ENCODE measurements around the gene RAB40C.

The RAB40C gene

GRCh38 chr16:555528-556473, 34.1 kb upstream of the RAB40C start:
- no peak overlapping the region for H3K4me3 Mint-ChIP-seq
- H3K36me3 Mint-ChIP-seq (ENCODE audit: low read depth): no peaks in the 10 kb centered on the region
- no peaks in the 10 kb centered on the region for H3K4me1 Mint-ChIP-seq (ENCODE audit: low read depth)

DNA sequence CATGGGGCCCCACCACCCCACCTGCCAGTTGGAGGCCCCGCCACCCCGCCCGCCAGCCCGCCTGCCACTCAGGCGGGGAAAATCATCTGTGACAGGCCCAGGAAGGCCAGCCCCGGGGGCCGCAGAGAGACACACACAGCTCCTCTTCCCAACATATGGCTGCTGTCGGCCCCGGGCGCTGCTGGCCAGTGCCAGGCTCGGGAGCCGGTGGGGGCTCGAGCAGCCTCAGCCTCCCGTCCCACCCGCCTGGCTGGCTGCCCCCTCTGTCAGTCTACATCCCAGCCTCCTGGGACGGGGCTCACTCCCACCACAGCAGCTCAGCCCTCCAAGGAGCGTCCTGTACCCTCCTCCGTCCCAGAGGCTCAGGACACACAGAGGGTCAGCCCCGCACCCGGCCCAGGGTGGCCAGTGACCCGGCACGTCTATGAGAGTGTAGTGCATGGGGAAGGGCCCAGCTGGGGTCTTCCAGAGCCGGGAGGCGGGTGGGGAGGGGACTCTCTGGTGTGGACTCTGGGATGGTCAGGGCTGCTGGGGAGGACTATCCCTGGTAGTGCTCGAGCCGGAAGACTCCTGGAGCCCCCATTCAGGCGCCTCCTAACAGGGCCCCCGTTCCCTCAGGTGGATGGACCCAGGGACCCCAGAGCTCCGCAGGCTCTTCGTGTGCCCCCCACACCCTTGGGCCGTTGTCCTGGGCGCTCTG, 33.2 kb upstream of the RAB40C start:
- Mint-ChIP-seq H3K9me3 (no peaks in the 10 kb centered on the region), H3K4me3 (no peak overlapping the region), H3K4me1 (ENCODE audit: low read depth) (no peaks in the 10 kb centered on the region), H3K27me3 (no peaks in the 10 kb centered on the region), H3K36me3 (ENCODE audit: low read depth) (no peaks in the 10 kb centered on the region), H3K27ac (no peak overlapping the region)

More at GRCh38 chr16:555528-556473, 34.1 kb upstream of the RAB40C start:
- no peaks in the 10 kb centered on the region for H3K27me3 Mint-ChIP-seq
- H3K27ac Mint-ChIP-seq: no peak overlapping the region
- H3K9me3 Mint-ChIP-seq: no peaks in the 10 kb centered on the region

GRCh38 chr16:557463-558297, 32.2 kb upstream of the RAB40C start:
- Mint-ChIP-seq H3K4me3 (no peak overlapping the region), H3K36me3 (ENCODE audit: low read depth) (no peaks in the 10 kb centered on the region), H3K9me3 (no peaks in the 10 kb centered on the region), H3K27ac (no peak overlapping the region), H3K27me3 (peaks cover 5% of the 10 kb centered on the region), H3K4me1 (ENCODE audit: low read depth) (no peaks in the 10 kb centered on the region)

DNA sequence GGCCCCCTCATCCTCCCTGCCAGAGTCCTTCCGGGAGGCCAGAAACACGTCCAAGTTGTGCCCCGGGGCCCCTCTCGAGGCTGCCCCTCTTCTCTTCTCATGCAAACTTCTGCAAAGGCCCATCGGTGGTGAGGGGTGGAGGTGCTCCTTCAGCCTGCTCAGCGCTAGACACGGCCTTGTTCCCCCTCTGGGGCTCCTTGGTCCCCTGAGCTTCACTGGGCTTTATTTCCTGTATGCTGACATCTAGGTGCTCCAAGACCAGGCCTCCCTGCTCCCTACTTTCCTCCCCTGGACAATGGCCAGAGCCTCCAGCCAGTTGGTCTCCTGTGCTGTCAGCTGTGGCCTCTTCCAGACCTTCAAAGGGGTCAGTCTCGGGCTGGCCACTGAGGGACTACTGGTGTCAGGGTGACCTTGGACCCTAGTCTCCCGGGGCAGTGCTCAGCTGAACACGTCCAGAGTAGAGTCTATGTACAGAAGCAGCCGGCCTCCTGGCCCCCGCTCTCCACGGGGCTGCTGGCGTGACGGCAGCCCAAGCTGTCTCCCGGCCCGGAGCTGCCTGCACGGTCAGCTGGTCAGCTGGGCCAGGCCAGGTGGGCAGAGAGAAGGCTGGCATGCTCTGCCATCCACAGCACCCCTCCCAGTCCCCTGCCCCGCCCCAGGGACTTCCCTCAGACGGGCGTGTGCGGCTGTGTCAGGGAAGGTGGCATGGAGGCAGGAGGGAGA, 31.4 kb upstream of the RAB40C start:
- H3K4me1 Mint-ChIP-seq (ENCODE audit: low read depth): no peaks in the 10 kb centered on the region
- no peak overlapping the region for H3K27ac Mint-ChIP-seq
- no peaks in the 10 kb centered on the region for H3K9me3 Mint-ChIP-seq
- no peak overlapping the region for H3K4me3 Mint-ChIP-seq
- peaks cover 6% of the 10 kb centered on the region for H3K27me3 Mint-ChIP-seq
- no peaks in the 10 kb centered on the region for H3K36me3 Mint-ChIP-seq (ENCODE audit: low read depth)

GRCh38 chr16:559021-559380, 30.9 kb upstream of the RAB40C start:
- Mint-ChIP-seq H3K4me1 (ENCODE audit: low read depth) (no peaks in the 10 kb centered on the region), H3K36me3 (ENCODE audit: low read depth) (no peaks in the 10 kb centered on the region), H3K9me3 (no peaks in the 10 kb centered on the region), H3K27ac (no peak overlapping the region), H3K4me3 (no peak overlapping the region), H3K27me3 (peaks cover 6% of the 10 kb centered on the region)

- H3K36me3 Mint-ChIP-seq (ENCODE audit: low read depth): no peaks in the 10 kb centered on the region
- H3K4me1 Mint-ChIP-seq (ENCODE audit: low read depth): no peaks in the 10 kb centered on the region
- peaks cover 6% of the 10 kb centered on the region for H3K27me3 Mint-ChIP-seq
- H3K4me3 Mint-ChIP-seq: no peak overlapping the region
- H3K27ac Mint-ChIP-seq: no peak overlapping the region
- no peaks in the 10 kb centered on the region for H3K9me3 Mint-ChIP-seq
Measured at GRCh38 chr16:559411-560203, 30.3 kb upstream of the RAB40C start.

DNA sequence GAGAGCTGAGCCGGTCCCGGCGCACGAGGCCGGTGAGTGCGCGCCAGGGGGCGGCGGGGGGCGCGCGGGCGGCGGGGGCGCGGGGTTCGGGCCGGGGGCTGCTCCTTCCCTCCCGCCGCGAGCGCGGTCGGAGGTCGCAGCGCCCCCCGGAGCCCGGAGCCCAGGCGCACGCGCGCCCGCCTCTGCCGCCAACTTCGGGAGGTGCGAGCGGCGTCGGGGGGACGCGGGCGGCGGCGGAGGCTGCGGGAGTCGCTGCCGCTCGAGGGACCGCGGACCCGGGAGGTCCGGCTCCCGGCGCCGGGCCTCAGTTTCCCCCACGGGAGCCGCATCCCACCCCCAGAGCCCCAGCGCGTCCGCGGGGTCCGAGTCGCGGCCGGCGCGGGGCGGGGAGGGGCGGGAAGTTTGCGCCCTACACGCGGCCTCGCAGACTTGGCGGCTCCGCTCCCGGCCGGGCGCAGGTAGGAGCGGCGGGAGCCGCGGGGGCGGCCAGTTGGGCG, 29.6 kb upstream of the RAB40C start, which contains the start of gene PRR35:
PRR35 (plus strand) TSS at position 191 of the 497 bp plus-strand sequence. CDS start 2,901 bp downstream, outside the sequence.
- Mint-ChIP-seq H3K4me3 (no peak within 1 kb of the TSS), H3K27ac (no peak within 1 kb of the TSS), H3K36me3 (ENCODE audit: low read depth) (no peaks in the 10 kb centered on the region), H3K27me3 (peaks cover 6% of the 10 kb centered on the region), H3K9me3 (no peaks in the 10 kb centered on the region), H3K4me1 (ENCODE audit: low read depth) (no peaks in the 10 kb centered on the region)

DNA sequence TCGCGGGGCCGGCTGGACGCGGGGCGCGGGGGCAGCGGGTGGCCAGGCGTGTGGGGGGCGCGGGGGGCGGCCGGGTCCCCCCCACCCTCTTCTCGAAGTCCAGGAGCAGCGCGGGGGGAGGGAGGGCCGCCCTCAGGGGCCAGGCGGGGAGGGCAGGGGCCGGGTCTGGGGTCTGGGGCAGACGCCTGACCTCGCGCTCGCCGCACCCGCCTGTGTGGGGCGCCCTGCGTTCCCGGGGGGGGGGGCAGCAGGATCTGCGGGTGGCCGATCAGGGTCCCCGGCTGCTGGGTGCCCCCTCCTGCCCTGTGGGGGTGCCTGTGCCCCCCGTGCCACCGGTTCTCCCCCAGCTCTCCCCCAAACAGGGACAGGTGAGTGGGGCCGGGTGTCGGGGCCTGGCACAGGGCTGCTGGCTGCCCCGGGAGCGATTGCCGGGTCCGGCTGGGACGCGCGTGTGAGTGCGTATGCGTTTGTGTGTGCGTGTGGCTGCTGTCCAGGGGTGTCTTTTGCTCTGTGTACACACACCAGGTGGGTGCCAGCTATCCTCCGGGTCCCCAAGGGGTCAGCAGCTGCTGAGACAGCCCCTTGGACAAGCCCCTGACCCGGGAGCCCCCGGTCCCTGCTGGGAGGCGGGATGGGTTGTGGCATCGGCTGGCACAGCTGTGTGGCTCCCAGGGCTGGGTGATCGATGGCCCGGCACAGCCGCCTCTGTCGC, 29.0 kb upstream of the RAB40C start:
- no peaks in the 10 kb centered on the region for H3K36me3 Mint-ChIP-seq (ENCODE audit: low read depth)
- H3K27me3 Mint-ChIP-seq: peaks cover 6% of the 10 kb centered on the region
- H3K4me3 Mint-ChIP-seq: no peak overlapping the region
- H3K27ac Mint-ChIP-seq: no peak overlapping the region
- no peaks in the 10 kb centered on the region for H3K9me3 Mint-ChIP-seq
- no peaks in the 10 kb centered on the region for H3K4me1 Mint-ChIP-seq (ENCODE audit: low read depth)

GRCh38 chr16:561413-561794, 28.5 kb upstream of the RAB40C start:
- Mint-ChIP-seq H3K36me3 (ENCODE audit: low read depth) (no peaks in the 10 kb centered on the region), H3K9me3 (no peaks in the 10 kb centered on the region), H3K4me1 (ENCODE audit: low read depth) (peaks cover under 1% of the 10 kb centered on the region), H3K27ac (no peak overlapping the region), H3K4me3 (no peak overlapping the region), H3K27me3 (peaks cover 6% of the 10 kb centered on the region)

DNA sequence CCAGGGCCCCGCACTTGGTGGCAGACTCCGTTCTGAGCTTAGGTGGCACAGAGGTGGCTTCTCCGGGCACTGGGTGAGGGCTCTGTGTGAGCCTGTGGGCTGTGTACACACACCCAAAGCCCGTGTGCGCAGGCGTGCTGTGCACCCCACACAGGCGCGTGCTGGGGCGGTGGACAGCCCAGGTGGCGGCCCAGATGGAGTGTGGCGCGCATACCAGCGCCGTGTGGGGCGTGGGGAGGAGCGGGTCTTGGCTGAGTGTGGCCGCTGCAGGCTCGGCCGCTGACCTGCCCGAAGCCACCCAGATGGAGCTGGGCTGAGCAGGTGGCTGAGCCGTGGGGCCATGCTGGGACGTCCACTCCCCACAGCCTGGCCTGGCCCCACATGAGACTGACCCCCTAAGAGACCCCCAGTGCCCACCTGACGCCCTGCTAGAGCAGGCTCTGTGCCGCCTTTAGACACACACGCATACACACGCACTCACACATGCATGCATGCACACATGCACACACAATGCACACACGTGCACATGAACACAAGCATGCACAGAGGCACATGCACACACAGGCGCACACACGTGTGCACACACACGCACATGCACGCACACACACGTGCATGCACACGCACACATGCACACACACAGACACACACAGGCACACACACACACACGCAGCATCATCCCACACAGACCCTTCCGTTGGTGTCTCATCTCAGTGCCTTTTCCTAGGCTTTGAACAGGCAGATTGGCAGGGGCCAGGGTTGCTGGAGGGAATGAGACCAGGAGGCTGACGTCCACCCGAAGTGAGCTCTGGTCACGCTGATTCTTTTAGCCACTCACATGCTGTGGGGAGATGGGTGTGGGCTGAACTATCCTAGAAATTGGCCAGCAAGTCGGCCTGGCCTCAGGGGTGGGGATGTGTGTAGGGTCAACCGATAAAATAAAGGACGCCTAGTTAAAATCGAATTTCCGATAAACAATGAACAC, 27.6 kb upstream of the RAB40C start:
- Mint-ChIP-seq H3K9me3 (no peaks in the 10 kb centered on the region), H3K4me3 (no peak overlapping the region), H3K27ac (no peak overlapping the region), H3K27me3 (peaks cover 6% of the 10 kb centered on the region), H3K4me1 (ENCODE audit: low read depth) (peaks cover 9% of the 10 kb centered on the region), H3K36me3 (ENCODE audit: low read depth) (no peaks in the 10 kb centered on the region)

DNA sequence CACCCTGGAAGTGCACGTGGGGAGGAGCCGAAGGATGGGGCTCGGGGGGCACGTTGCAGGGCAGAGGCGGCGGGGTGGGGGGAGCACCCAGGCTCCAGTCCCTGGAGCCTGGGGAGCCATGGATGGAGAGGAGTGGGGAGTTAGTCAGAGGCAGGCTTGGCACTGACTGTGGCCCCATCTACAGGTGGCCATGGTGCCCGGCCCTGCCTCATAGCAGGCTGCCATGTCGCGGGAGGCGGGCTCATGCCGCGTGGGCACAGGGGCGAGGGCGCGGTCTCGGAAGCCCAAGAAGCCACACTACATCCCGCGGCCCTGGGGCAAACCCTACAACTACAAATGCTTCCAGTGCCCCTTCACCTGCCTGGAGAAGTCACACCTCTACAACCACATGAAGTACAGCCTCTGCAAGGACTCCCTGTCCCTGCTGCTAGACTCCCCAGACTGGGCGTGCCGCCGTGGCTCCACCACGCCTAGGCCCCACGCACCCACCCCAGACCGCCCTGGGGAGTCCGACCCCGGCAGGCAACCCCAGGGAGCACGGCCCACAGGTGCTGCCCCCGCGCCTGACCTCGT, 26.7 kb upstream of the RAB40C start:
- Mint-ChIP-seq H3K4me1 (ENCODE audit: low read depth) (peaks cover 10% of the 10 kb centered on the region), H3K36me3 (ENCODE audit: low read depth) (no peaks in the 10 kb centered on the region), H3K27me3 (peaks cover 6% of the 10 kb centered on the region), H3K27ac (no peak overlapping the region), H3K9me3 (no peaks in the 10 kb centered on the region), H3K4me3 (no peak overlapping the region)
